Sigmoid colon (tissue), 4 donors: Measurements from ENCODE around the gene PRKG1.

Experiments
- EP300 ChIP-seq, 4 donors: sonication (generic); formaldehyde crosslinking; IDR thresholded peaks; one replicate each; pipeline ENCODE4 v1.6.1; 2017; ENCODE audit warnings: antibody characterized with exemption in 4 of 4
- POLR2A ChIP-seq, 2 donors: fragments of 450-650 bp; IDR thresholded peaks; one replicate each; pipeline ENCODE4 v1.6.1; 2016; ENCODE audit warnings: antibody characterized with exemption in 2 of 2, mild to moderate bottlenecking in 2 of 2, moderate library complexity in 2 of 2
- POLR2AphosphoS5 ChIP-seq, 4 donors: sonication (generic); formaldehyde crosslinking; IDR thresholded peaks; one replicate each; pipeline ENCODE4 v1.6.1; 2017; ENCODE audit warnings: antibody characterized with exemption in 4 of 4
- TF ChIP-seq, protein P1 (sequence below), 4 experiments: fragments of 450-650 bp in 3 of 4; fragments of 200-600 bp in 1 of 4; IDR thresholded peaks; one replicate each; pipeline ENCODE4 v1.5.1; 2016 to 2019; ENCODE audit warnings: antibody characterized with exemption in 4 of 4, mild to moderate bottlenecking in 3 of 4, moderate library complexity in 2 of 4

DNA sequence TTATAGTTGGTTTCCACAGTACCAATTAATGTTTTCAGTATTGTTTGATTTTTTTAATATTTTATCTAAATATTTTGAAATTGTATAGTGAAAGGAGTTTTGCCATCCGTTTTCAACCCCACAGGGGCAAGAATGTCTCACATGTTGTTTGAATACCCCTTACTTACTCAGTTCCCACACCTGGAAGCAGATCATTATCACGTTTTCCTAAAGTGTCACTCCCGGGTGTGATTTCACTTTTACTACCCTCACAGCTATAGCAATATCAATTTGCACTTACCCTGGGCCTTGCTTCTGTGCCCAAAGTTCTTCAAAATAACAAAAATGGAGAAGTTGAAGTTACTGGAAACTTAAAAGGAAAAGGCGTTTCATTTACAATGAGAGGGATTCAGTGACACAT, 397.0 kb downstream of the PRKG1 start:
- TF ChIP-seq, protein P1, sequence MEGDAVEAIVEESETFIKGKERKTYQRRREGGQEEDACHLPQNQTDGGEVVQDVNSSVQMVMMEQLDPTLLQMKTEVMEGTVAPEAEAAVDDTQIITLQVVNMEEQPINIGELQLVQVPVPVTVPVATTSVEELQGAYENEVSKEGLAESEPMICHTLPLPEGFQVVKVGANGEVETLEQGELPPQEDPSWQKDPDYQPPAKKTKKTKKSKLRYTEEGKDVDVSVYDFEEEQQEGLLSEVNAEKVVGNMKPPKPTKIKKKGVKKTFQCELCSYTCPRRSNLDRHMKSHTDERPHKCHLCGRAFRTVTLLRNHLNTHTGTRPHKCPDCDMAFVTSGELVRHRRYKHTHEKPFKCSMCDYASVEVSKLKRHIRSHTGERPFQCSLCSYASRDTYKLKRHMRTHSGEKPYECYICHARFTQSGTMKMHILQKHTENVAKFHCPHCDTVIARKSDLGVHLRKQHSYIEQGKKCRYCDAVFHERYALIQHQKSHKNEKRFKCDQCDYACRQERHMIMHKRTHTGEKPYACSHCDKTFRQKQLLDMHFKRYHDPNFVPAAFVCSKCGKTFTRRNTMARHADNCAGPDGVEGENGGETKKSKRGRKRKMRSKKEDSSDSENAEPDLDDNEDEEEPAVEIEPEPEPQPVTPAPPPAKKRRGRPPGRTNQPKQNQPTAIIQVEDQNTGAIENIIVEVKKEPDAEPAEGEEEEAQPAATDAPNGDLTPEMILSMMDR (IDR thresholded peaks at IDR 0.05), result no peak
- TF ChIP-seq POLR2A (IDR thresholded peaks at IDR 0.05), result no peak
- no peak for TF ChIP-seq EP300 (IDR thresholded peaks at IDR 0.05)
- no peak for TF ChIP-seq POLR2AphosphoS5 (IDR thresholded peaks at IDR 0.05)
